SK-N-SH treated with all-trans-retinoic acid at 6 μM for 48 hours (cell line): Measurements from ENCODE around the gene PIBF1.

Experiments
- ATAC-seq: fragments of 200-7000 bp; cut with Tn5 transposase; 3 replicates; pipeline ENCODE4 v1.9.1; 2020; ENCODE audit warnings: mild to moderate bottlenecking, moderate library complexity
- ARNTL ChIP-seq: fragments of 450-650 bp; formaldehyde crosslinking; IDR thresholded peaks from 2 replicates; pipeline ENCODE4 v1.5.0; 2020; ENCODE audit warnings: low read depth, mild to moderate bottlenecking, moderate library complexity, borderline replicate concordance
- CREB5 ChIP-seq: fragments of 250-450 bp; sonication (Bioruptor Pico); IDR thresholded peaks from 2 replicates; pipeline ENCODE4 v1.5.1; 2020; ENCODE audit warnings: low read depth, mild to moderate bottlenecking, moderate library complexity
- CSDC2 ChIP-seq: fragments of 250-450 bp; sonication (Bioruptor Pico); IDR thresholded peaks from 2 replicates; pipeline ENCODE4 v1.5.0; 2020; ENCODE audit warnings: mild to moderate bottlenecking, moderate library complexity
- CSRNP3 ChIP-seq: fragments of 250-450 bp; sonication (Bioruptor Pico); IDR thresholded peaks from 2 replicates; pipeline ENCODE4 v1.5.1; 2021; ENCODE audit warnings: mild to moderate bottlenecking, moderate library complexity
- ESRRG ChIP-seq: fragments of 250-450 bp; sonication (Bioruptor Pico); IDR thresholded peaks from 2 replicates; pipeline ENCODE4 v1.6.1; 2021; ENCODE audit warnings: mild to moderate bottlenecking
- GLIS3 ChIP-seq: fragments of 250-450 bp; sonication (Bioruptor Pico); IDR thresholded peaks from 2 replicates; pipeline ENCODE4 v1.5.0; 2020; ENCODE audit warnings: mild to moderate bottlenecking, moderate library complexity
- ISL1 ChIP-seq: fragments of 250-450 bp; sonication (Bioruptor Pico); IDR thresholded peaks from 2 replicates; pipeline ENCODE4 v2.1.2; 2022; ENCODE audit warnings: mild to moderate bottlenecking, moderate library complexity
- PATZ1 ChIP-seq: fragments of 250-450 bp; sonication (Bioruptor Pico); IDR thresholded peaks from 2 replicates; pipeline ENCODE4 v1.8.0; 2020; ENCODE audit warnings: mild to moderate bottlenecking, moderate library complexity, borderline replicate concordance
- PPARA ChIP-seq: fragments of 250-450 bp; sonication (Bioruptor Pico); IDR thresholded peaks from 2 replicates; pipeline ENCODE4 v1.5.0; 2020; ENCODE audit warnings: mild to moderate bottlenecking, borderline replicate concordance
- RARB ChIP-seq: fragments of 250-450 bp; sonication (Bioruptor Pico); IDR thresholded peaks from 2 replicates; pipeline ENCODE4 v1.8.0; 2021; ENCODE audit warnings: mild to moderate bottlenecking, moderate library complexity
- SNAI2 ChIP-seq: fragments of 250-450 bp; sonication (Bioruptor Pico); IDR thresholded peaks from 2 replicates; pipeline ENCODE4 v1.5.0; 2020; ENCODE audit warnings: mild to moderate bottlenecking, moderate library complexity
- TCF4 ChIP-seq: fragments of 250-450 bp; sonication (Bioruptor Pico); IDR thresholded peaks from 2 replicates; pipeline ENCODE4 v1.8.0; 2021; ENCODE audit warnings: mild to moderate bottlenecking, moderate library complexity, borderline replicate concordance
- TOX ChIP-seq: fragments of 250-450 bp; sonication (Bioruptor Pico); IDR thresholded peaks from 2 replicates; pipeline ENCODE4 v1.8.0; 2021; ENCODE audit warnings: mild to moderate bottlenecking, moderate library complexity, borderline replicate concordance
- TSHZ2 ChIP-seq: fragments of 250-450 bp; sonication (Bioruptor Pico); IDR thresholded peaks from 2 replicates; pipeline ENCODE4 v1.5.0; 2020; ENCODE audit warnings: mild to moderate bottlenecking, moderate library complexity
- ZC3H10 ChIP-seq: fragments of 250-450 bp; sonication (Bioruptor Pico); IDR thresholded peaks from 2 replicates; pipeline ENCODE4 v1.5.1; 2021; ENCODE audit warnings: mild to moderate bottlenecking, moderate library complexity
- ZFP3 ChIP-seq: fragments of 250-450 bp; sonication (Bioruptor Pico); IDR thresholded peaks from 2 replicates; pipeline ENCODE4 v1.5.0; 2020; ENCODE audit warnings: mild to moderate bottlenecking, moderate library complexity
- ZFP30 ChIP-seq: fragments of 450-650 bp; formaldehyde crosslinking; IDR thresholded peaks from 2 replicates; pipeline ENCODE4 v1.5.0; 2022; ENCODE audit warnings: mild to moderate bottlenecking, moderate library complexity
- ZNF565 ChIP-seq: fragments of 450-650 bp; formaldehyde crosslinking; conservative IDR thresholded peaks from 2 replicates; pipeline ENCODE4 v1.5.0; 2020; ENCODE audit warnings: low read depth, mild to moderate bottlenecking, moderate library complexity
- ZNF70 ChIP-seq: fragments of 450-650 bp; formaldehyde crosslinking; IDR thresholded peaks from 2 replicates; pipeline ENCODE4 v1.5.0; 2020; ENCODE audit warnings: mild to moderate bottlenecking, moderate library complexity
- ZNF8 ChIP-seq: fragments of 450-650 bp; formaldehyde crosslinking; IDR thresholded peaks from 2 replicates; pipeline ENCODE4 v1.5.0; 2020; ENCODE audit warnings: mild to moderate bottlenecking, moderate library complexity

Gene PIBF1

DNA sequence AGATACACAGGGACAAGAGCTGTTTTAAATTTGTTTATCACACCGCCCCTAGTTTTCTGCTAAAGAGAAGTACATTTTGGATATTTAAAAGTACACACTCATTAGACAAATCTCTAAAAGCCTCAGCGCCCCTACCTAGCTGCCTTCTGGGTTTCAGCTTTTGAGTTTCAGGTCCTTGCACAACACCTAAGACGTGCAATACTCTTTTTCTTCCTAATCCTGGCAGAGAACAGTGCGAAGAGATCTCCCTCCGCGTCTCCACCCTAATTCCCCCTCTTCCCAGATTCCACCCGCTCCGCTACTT, 276.5 kb downstream of the PIBF1 start (continued):
- TF ChIP-seq CREB5 = no peak
- no peak for TF ChIP-seq ZC3H10 (CRISPR knock-in tag)

GRCh38 chr13:73058736-73059459, 277.0 kb downstream of the PIBF1 start, which contains the start of gene KLF5:
Gene KLF5, plus strand, starts transcription at chr13:73059005. Its CDS starts 323 bp downstream, at chr13:73059328.
- peak; percentile 96 for ATAC-seq
- TF ChIP-seq SNAI2 (no peak), CSRNP3 (CRISPR knock-in tag) (no peak), ZC3H10 (CRISPR knock-in tag) (no peak)

DNA sequence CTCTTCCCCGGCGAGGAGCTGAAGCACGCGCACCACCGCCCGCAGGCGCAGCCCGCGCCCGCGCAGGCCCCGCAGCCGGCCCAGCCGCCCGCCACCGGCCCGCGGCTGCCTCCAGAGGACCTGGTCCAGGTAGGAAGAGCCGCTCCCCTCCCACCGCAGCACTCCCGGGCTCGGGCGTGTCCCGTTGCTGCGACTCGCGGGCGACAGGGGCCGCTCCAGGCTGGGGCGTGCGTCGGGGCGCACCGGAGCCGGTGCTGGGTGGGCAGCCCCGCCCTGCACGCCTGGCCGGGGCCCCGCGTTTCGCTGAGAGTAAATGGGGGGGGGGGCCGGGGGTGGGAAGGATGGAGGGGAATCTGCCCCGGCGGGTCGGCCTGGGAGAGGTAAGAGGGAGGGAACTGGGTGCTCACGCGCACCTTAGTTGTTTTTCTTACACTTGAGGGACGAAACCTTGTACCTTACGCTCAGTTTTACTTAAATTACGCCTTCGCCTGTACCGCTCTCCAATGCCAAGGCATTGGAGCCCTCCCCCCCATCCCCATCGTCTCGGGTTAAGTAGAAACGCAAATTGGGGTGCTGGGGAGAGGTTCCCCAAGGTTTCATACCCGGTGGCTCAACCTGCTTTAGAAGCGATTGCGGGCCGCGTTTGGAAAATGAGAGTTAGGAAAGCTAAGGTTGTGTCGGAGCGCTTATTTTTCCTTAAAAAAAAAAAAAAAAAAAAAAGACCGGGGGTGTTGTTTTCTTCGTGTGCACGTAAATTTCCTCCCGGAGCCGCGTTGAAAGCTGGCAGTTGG, 277.7 kb downstream of the PIBF1 start:
- peak; percentile 4 for ATAC-seq
- no peak for TF ChIP-seq ARNTL (CRISPR knock-in tag)
- TF ChIP-seq GLIS3 (CRISPR knock-in tag) = no peak

DNA sequence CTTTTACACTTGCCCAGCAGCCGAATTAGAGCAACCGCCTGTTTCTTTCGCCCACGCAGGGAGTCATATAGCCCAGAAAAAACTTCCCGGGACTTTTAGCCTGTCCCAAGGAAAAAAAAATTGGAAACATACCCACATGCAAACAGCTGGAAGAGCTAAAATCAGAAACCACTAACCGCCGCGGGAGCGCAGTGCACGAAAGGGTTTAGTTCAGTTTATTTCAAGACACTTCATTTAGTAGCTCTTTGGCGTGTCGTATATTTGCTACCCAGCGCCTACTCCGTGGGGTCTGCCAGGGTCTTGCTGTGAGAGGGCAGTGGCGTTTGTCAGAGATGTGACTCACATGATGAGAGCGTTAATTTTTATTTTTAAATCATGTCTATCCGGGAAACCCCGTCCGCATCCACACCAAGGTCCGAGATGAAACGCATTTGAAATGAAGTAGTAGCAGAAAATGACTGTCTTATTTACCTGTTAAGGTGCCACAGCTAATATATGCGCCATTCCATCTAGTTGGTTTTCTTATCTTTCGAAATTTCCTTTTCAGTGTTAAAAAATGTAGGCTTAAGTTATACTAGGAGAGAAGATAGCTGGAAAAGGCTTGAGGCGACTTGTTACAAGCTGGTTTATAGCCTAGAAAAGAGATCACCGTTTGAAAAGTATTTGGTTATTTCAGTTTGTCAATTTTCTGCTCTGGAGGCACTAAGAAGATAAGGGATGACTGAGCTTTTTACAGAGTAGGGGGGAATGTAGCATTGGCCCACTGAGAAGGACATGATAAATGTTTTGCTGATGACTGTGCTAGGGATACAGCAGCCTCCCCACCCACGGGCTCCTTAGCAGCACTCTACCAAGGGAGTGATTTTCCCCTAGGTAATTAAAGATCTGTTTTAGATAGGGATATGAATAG, 278.6 kb downstream of the PIBF1 start:
- ATAC-seq = no peak
- TF ChIP-seq ZNF70 (CRISPR knock-in tag) (no peak), TOX (CRISPR knock-in tag) (no peak), ARNTL (CRISPR knock-in tag) (no peak), PATZ1 (no peak), GLIS3 (CRISPR knock-in tag) (no peak)

DNA sequence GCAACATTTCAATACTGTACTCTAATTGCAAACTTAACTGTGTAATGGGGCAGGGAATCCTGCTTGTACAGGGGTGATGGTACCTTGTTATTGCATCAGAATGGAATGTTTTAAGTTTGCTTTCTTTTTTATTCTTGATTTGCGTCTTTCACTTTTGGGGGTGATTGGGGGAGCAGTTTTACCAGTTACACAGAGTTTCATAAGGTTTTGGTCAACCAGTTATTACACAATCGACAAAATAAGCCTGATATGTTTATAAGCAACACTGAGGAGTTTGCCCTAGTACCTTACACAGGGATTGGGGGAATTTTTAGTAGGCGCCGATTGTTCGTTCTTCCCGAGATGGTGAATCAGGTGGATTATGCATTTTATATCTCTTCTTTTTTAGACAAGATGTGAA, 279.5 kb downstream of the PIBF1 start:
- TF ChIP-seq CSDC2 (CRISPR knock-in tag) = no peak
- TF ChIP-seq CSRNP3 (CRISPR knock-in tag) = no peak
- TF ChIP-seq ZC3H10 (CRISPR knock-in tag) = no peak
- no peak for TF ChIP-seq RARB (CRISPR knock-in tag)
- TF ChIP-seq SNAI2 = no peak
- no peak for TF ChIP-seq ESRRG (CRISPR knock-in tag)
- no peak for TF ChIP-seq TCF4 (CRISPR knock-in tag)
- no peak for TF ChIP-seq ZNF8 (CRISPR knock-in tag)
- ATAC-seq = no peak

DNA sequence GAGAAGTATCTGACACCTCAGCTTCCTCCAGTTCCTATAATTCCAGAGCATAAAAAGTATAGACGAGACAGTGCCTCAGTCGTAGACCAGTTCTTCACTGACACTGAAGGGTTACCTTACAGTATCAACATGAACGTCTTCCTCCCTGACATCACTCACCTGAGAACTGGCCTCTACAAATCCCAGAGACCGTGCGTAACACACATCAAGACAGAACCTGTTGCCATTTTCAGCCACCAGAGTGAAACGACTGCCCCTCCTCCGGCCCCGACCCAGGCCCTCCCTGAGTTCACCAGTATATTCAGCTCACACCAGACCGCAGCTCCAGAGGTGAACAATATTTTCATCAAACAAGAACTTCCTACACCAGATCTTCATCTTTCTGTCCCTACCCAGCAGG, 279.9 kb downstream of the PIBF1 start:
- TF ChIP-seq ZNF8 (CRISPR knock-in tag) (no peak), ZFP3 (CRISPR knock-in tag) (no peak), ISL1 (CRISPR knock-in tag) (no peak), ZFP30 (CRISPR knock-in tag) (no peak), ZNF565 (CRISPR knock-in tag) (no peak), TSHZ2 (no peak), RARB (CRISPR knock-in tag) (no peak), CREB5 (no peak), PPARA (no peak), TOX (CRISPR knock-in tag) (no peak), ZNF70 (CRISPR knock-in tag) (no peak)
- no peak for ATAC-seq
